CD4-positive, alpha-beta T cell treated with Interleukin-6 for 4 hours (primary cell): ENCODE measurements around the gene AP5Z1.

Source experiments
- DNase-seq: peaks from one replicate; pipeline ENCODE4 v3.0.0-alpha.2; 2020; ENCODE audit warnings: mixed read lengths

AP5Z1 gene

DNA sequence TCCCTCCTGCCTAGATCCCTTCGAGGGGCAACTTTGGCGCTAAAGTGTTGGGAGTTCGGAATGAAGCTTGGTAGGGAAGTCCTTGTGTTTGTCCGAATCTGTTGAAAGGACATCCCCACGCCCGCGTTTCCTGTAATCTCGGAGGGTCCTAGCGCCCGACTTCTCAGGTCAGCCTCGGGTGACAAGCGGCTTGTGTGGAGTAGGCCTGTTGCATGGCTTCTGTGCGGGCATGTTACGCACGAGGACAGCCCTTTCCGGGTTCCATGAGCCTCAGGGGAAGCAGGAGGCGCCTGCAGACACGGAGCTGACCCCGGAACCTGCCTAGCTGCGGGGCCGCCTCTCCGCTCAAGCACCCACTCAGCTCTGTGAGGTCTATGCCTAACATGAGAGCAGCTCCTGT lies 28.4 kb upstream of the AP5Z1 start:
- DNase-seq = no peak

DNA sequence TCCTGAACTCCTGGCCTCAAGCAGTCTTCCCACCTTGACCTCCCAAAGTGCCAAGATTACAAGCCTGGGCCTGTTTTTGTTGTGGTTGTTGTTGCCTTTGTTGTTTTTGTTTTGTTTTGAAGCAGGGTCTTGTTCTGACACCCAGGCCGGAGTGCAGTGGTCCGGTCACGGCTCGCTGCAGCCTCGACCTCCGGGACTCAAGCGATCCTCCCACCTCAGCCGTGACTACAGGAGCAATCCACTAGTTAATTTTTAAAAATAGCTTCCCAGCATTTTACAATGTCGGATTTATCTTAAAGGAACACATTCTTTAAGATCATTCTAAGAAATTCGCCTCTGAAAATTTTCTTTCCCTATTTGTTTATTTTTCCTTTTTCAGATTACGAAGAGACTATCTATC lies 27.7 kb upstream of the AP5Z1 start:
- no peak for DNase-seq

DNA sequence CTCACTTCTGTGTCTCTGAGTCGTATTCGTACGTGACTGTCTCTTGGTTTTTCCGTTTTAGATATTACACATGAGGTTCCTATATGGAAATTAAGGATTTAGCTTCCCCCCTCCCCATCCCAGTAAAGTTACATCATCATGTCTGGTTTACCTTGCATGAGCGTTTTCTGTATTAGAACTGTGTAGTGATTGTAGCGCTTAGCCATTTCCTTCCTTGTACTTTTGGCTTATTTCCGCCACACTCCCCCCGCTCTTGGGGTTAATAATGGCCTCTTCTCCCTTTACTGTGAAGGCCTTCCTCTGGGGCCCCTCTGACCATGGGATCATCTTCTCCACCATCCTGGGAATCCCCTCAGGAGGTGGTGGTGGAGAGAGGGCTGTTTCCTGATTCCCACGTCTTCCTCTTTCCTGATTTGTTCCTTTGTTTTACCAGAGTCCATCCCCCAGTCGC lies 27.2 kb upstream of the AP5Z1 start:
- no peak for DNase-seq

DNA sequence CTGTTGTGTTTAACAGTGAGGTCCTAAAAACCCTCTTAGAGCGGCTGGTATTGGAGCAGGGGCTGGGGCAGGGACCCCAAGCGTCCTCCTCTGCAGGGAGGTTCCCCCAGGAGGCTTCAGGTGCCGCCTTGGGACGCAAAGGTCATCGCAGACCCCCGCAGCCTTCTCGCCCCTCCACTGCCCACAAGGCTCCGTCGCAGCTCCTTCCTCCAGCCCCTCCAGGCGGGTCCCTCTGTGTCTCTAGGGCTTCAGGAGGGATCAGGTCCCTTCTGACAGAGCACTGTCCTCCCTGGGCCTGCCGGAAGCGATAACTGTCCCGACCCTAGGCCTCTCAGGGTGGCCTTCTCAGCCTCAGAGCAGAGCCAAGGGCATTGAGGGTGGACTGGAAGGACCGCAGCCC lies 26.1 kb upstream of the AP5Z1 start:
- no peak for DNase-seq

DNA sequence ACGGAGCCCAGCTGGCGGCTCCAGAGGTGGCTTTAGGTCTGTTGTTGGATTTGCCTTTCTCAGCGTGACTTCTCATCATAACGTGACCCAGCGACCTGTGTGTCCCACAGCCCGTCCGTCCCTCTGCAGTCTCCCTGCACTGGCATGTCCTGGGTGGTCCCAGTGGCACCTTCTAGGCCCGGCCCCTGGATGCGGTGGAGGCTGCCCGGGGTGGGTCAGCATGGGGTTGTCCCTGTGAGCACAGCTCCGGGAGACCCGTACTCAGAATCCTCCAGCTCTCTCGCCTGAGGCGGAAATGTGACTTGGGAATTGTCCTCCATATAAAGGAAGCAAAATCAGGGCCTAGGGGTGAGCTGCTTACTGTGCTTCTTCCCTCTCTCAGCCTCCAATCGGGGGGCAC lies 25.6 kb upstream of the AP5Z1 start:
- no peak for DNase-seq

DNA sequence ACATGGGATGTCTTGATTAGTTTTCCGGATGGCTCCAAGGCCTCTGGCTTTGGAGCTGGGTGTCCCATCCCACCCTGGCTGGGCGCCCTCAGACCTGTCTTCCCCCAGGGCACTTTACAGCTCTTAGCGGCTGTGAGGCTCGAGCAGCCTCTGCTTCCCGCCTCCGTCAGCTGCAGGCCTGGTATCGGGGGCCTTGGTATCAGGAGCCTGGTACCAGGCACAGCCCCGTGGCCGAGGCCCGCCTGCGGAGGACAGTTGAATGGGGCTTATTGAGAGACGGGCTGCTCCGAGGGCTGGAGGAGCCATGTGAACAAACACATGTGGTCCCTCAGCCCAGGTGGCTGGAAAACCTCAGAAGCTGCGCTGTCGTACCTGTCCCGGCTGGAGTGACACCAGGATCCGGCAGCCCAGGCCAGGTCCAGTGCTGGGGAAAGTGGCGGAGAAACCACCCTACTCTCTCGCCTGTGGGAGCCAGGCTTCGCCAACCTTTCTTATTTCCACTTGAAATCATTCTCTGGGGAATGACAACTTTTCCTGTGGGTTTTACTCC lies 23.9 kb upstream of the AP5Z1 start:
- DNase-seq = no peak

DNA sequence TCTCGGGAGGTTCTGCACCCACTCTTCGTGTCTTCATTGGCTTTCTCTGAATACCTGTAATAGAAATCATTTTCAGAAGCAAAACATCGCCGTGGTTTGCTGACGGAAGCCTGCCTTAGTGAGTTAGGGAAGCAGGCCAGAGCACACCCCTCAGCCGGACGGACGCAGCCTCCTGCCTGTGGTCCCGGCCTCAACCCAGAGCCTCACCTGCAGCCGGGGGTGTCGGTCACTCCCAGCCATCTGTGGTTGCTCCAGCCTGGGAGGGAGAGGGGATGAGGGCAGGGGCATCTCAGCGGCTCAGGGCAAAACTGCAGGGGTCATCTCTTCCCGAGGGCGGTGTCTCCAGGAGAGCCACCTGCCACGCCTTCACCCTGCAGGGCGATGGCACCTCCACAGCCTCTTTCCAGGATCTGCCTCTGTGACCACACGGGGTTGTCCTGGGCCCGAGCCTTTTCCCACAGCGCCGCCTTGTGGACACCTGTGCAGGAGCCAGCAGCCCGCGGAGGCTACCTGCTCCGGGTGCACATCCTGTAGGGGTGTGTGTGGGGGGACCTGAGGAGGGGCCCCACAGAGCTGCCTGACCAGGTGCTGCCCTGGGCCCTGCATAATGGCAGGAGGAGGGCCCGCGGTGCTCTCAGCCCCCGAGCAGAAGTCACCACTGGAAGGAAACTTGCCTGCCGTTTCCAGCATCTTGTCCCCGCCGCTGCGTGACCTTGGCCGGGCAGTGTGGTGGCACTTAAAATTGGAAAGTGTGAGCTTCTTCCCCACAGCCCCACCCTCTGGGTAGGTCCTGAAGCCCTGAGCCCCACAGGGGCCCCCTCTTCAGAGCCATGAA lies 21.6 kb upstream of the AP5Z1 start:
- DNase-seq = peak; percentile 89

DNA sequence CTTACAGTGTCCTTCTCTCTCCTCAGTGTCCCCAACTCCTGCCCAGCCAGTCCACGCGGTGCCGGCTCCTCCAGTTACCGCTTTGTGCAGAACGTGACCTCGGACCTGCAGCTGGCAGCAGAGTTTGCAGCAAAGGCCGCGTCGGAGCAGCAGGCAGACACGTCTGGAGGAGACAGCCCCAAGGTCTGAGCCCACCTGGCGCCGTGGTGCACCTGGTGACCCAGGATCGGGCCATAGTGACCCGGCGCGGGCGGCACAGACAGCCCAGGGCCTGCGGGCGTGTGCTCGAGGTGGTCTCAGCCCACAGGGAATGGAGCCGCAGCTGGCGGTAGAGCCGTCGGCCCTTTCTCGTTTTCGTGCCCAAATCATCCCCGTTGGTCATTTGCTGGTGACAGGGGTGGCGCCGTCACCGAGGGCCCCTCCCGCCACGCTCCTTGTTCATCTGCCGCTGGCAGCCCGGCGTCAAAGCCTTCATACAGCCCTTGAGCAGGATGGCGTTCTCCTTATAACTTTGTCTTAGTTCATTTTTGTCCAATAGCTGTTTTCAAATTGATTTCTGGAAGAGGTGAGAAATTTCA lies 20.9 kb upstream of the AP5Z1 start:
- no peak for DNase-seq

DNA sequence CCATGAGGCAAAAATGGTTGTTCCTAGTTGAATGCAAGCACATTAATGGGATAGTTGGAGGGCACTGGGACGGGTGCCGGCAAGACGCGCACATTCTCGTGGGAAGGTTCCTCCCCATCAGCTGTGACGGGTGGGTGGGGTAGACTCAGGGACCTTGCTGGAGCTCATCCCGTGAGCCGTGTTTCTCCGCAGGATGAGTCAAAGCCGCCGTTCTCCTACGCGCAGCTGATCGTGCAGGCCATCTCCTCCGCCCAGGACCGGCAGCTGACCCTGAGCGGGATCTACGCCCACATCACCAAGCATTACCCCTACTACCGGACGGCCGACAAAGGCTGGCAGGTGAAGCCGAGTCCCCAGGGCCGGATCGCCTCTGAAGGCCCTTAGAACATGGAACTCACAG lies 20.4 kb upstream of the AP5Z1 start:
- DNase-seq = no peak

DNA sequence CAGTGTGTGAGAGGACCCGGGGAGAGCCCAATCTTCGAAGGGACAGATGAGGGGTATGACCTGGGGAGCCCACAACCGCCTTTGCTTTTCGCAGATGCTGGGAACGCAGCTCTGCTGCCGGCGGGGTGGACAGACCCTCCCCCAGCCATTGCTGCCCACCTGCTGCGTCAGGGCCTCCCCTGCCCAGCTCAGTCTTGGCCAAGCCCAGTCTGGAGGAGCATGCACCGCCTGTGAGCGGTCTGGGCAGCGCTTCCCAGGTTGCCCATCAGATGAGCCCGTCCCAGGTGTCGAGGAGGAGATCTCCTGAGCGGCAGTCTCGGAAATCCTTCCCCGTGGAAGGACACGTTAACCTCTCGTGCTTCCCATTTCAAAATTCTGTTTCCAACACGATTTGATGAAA lies 17.3 kb upstream of the AP5Z1 start:
- DNase-seq = no peak

DNA sequence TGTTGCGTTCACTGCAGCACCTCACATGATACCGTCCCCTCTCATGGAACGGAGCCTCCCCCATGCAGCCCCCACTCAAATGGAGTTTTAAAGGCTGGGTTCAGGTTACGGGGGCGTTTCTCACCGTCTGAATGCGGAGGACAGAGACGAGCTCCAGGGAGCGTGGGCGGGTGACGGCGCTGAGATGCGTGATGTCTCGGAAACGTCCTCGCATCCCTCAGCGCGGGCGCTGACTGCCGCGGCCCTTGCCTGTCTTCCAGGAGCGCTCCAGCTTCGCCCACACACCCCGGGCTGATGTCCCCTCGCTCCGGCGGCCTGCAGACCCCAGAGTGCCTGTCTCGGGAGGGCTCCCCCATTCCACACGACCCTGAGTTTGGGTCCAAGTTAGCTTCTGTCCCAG lies 16.6 kb upstream of the AP5Z1 start:
- DNase-seq = no peak

DNA sequence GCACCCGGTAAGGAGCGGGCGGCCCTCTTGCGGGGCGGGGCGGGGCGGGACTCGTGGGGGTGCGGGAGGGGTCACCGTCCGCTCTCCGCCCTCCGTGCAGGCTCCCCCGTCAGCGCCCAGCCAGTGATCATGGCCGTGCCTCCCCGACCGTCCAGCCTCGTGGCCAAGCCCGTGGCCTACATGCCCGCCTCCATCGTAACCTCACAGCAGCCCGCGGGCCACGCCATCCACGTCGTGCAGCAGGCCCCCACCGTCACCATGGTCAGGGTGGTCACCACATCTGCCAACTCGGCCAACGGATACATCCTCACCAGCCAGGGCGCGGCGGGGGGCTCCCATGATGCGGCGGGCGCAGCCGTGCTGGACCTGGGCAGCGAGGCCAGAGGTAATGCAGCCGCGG lies 16.2 kb upstream of the AP5Z1 start:
- DNase-seq = no peak

DNA sequence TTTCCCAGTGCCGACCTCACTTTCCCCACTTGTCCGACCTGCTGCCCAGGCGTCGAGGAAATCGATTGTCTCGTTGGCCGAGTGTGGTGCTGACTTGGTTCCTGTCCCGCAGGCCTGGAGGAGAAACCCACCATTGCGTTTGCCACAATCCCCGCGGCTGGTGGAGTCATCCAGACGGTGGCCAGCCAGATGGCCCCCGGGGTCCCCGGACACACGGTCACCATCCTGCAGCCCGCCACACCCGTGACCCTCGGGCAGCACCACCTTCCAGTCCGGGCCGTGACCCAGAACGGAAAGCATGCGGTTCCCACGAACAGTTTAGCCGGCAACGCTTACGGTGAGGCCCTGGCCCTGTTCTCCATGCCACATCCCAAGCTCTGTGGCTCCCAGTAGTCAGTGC lies 14.5 kb upstream of the AP5Z1 start:
- DNase-seq = no peak

DNA sequence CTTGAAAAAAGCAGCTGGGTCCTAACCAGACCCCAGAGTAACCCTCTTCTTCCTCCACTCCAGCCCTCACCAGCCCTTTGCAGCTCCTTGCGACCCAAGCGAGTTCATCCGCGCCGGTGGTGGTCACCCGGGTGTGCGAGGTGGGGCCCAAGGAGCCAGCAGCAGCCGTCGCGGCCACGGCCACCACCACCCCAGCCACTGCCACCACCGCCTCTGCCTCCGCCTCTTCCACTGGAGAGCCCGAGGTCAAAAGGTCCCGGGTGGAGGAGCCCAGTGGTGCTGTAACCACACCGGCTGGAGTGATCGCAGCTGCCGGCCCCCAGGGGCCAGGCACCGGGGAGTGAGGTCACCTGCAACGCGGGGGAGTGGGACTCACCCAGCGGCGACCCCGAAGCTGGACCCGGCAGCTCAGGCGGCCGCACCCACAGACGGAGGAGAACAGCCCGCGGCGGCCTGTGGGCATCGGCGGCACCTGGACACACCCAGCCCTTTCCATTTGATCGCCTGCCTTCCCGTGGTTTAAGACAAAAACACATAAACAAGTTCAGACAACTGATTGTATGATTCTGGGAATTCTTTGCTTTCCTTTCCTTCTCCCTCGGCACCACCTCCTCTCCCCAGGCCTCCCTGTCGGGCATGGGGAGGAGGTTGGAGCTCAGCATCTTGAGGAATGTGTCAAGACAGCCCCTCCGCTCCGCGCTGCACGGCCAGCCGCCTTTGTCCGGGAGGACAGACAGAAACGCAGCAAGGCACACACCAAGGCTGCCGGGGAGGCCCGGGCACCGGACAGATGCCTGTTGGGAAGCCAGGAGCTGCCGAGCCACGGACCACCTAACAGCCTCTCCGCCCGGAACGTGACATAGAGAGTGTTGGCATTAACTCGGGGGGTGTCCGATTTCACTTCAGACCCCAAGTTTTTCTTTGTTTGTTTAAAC lies 13.0 kb upstream of the AP5Z1 start:
- DNase-seq = no peak

DNA sequence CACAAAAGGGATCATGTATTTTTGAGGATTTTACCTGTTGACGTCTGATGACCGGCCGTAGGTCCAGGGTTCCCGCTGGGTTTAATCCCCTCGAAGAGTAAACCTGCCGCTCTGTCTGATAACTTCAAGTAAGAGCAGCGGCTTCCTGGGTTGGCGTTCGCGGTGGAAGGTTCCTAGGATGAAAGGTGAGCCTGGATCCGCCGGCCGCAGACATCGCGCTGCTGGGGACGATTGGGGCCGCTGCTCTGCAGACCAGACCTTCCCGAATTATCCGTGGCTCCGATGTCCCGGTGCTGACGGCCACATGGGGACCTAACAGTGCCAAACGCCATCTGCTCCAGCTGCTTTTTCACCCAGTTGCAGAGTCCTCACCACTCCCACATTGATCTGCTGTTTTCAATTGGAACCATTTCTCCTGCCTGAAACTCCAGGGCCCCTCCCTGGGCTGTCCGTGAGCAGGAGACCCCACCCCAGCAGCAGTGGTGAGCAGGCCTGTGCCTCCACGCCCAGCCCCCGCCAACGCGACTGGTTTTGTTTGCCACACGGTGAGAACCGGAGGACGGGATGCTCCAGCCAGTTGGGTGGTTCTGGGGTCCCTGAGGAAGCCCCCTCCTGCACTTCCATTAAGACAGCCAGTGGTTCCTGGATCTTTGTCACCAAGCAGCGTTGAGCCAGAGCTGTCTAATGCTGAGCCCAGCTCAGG lies 12.2 kb upstream of the AP5Z1 start:
- DNase-seq = no peak

DNA sequence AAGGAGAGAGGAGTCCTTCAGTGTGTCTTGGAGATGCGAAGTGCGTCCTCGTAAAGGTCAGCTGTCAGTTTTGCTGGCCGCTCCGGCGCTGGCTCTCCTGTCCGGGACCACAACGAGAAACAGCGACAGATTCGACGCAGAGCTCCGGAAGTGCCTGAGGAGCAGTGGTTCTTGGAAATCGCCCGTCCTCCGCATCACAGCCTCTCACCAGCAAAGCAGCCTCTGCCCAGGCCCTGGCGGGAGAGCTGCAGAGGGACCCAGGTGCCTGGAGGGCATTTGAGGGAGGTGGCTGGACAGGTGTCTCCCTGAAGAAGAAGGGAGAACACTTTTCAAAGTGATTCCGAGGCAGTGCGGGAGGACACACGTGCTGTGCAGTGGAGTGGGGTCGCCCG lies 11.6 kb upstream of the AP5Z1 start:
- no peak for DNase-seq

DNA sequence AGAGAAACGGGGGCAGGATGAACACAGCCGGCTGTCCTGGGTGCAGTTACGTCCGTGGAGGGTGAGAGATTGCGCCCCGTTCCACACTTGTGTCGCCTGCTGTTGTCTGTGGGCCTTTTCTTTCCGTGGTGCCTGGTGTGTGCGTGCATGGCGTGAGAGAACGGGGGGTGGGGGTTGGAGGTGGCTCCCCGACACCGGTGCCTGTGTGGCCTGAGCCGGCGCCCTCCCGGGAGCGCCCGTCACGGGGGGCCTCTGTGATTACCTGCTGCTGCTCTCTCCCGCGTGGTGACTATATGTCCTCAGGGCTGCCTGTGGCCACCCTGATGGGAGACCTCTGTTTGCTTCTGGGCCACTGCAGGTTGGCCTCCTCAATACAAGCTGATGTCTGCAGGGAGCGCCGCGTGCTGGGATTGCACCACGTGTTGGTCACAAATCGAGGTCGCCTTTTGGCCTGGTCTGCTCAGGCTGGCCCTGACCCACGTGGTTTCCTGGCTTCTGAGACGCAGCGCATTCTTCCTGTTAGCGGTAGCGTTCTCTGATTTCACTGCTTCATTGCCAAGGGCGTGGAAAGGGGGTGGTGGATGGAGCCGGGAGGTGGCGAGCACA lies 10.9 kb upstream of the AP5Z1 start:
- no peak for DNase-seq

DNA sequence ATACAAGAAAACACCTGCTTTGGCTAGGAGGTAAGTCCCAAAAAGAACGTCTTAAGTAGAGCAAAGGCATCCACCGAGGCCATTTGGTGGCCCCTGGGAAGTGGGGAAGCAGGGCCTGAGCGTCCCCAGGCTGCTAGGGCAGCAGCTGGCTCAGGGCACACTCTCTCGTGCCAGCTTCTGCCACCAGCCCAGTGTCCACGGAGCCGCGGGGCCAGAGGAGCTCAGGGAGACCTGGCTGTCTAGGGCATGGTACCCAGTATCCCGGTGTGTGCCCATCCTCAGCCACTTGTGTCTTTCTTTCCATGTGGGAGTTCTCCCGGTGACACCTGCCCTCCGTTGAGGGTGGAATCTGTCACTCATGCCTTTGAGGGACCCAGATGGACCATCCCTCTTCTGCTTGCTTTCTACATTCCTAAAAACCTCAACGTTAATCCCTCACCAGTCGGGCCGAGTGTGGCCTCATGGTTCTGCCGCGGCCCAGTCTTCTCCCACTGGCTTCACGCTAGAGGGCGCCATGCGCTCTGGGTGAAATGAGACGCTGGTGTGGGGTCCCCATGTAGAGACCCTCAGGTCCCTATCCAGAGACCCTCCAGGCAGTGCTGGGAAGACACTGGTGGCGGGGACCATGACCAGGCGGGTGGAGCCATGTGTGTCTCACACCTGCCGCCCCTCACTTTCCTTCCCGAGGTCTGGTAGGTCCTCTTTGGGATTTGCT lies 9.5 kb upstream of the AP5Z1 start:
- DNase-seq = no peak

DNA sequence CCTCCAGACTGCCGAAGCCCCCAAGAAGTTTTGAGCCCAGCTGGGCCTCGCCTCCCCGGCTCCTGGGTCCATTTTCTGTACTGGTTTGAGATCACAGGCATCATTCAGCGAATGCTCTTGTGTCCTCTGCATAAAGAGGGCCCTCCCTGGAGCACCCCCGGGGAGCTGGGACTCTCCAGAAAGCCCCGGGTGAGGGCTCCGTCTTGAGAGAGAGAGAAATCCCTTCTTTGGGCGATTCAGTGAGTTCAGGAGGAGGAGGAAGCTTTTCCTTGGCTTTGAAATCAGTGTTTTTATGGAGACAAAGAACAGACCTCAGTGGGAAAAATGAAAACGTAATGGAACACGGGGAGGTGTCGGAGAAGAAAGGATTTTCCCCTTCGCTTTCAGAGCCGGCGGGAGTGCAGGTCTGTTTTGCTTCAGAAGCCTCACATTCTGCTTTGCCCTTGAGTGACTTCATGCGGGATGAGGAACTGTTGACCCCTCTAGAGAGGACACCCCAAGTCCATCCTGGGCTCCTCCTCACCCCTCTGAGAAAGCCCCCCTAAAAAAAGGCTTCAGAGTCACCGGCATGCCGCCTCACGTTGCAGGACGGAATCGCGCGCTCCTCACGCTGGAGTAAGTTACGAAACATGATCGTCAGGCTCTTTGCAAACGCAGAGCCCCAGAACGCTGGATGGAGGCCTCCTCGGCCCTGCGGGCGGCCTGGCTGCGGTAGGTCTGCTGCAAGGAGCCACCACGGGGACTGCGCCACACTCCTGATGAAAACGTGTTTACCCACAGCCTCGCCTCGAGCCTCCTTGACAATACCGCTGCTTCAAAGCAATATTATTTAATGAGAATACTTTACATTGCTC lies 8.5 kb upstream of the AP5Z1 start:
- no peak for DNase-seq
